ENCODE data around the gene BRIX1.
"Not testable (repeated sequence)": the region's sequence is repeated elsewhere in the genome, so short reads cannot be mapped to it uniquely, and the experiment has no call there.

Gene BRIX1

DNA sequence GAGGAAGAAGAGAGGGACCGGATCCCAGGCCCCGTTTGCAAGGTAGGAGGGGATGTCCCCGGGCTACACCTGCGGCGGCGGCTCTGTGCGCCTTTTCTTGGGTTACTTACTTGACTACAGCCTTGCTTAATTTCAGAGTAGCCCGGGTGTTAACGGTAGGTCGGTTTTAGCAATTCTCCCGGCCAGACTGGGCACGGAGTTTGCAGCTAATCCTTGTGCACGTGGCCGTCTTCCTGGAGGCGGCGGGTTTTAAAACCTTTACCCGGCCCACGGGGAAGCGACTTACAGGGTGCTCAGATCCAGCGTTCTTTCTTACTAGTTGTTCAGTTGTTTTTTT, 313 bp downstream of the BRIX1 start:
- no peak for DNase-seq

DNA sequence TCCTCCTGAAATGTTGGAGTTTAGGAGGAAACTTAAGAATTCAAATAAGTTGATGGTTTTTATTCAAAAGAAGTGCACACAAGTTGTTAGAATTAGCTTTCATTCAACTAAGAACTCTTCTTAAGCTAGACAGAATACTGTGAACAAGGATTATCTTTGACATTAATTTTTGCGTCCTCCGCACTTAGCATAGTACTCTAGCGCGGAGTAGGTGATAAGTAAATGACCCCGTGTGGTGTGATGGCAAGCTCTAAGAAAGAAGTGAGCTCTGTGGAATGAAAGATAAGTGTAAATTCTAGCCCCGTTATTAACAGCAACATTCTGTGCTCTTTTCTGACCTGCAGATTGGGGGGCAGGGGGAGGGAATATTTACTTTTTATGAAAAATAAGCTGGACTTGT, 1.0 kb downstream of the BRIX1 start:
- peak; percentile 45 for DNase-seq

DNA sequence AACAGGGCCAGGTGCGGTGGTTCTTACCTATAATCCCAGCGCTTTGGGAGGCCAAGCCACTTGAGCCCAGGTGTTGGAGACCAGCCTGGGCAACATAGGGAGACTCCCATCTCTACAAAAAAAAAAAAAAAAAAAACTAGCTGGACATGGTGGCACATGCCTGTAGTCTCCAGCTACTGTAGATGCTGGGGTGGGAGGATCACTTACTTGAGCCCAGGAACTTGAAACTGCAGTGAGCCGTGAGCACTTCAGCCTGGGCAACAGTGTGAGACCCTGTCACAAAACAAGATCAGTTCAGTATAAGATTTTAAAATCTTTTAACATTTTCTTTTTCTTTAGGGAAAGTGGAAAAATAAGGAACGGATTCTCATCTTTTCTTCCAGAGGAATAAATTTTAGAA, 2.5 kb downstream of the BRIX1 start:
- no peak for DNase-seq

DNA sequence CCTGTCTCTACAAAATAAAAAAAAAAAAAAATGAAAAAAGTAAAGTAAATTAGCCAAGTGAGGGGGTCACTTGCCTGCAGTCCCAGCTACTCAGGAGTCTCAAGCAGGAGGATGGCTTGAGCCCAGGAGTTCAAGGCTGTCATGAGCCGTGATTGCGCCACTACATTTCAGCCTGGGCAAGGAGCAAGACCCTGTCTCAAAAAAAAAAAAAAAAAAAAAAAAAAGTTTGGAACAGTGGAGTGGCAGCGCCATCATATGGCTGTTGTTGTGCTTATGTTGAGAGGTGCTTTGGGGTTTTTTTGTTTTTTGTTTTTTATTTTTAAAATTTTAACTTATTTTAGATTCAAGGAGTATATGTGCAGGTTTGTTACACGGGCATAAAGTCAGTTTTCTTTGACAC, 3.6 kb downstream of the BRIX1 start:
- DNase-seq: peak; percentile 41

DNA sequence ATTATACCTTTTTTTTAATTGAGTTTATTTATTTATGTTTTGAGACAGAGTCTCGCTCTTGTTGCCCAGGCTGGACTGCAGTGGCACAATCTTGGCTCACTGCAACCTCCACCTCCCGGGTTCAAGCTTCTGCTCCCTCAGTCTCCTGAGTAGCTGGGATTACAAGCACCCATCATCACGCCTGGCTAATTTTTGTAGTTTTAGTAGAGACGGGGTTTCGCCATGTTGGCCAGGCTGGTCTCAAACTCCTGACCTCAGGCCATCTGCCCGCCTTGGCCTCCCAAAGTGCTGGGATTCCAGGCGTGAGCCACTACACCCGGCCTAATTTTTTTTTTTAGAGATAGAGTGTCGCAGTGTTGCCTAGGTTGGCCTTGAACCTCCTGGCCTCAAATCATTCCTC, 7.7 kb downstream of the BRIX1 start:
- not testable (repeated sequence) for DNase-seq

DNA sequence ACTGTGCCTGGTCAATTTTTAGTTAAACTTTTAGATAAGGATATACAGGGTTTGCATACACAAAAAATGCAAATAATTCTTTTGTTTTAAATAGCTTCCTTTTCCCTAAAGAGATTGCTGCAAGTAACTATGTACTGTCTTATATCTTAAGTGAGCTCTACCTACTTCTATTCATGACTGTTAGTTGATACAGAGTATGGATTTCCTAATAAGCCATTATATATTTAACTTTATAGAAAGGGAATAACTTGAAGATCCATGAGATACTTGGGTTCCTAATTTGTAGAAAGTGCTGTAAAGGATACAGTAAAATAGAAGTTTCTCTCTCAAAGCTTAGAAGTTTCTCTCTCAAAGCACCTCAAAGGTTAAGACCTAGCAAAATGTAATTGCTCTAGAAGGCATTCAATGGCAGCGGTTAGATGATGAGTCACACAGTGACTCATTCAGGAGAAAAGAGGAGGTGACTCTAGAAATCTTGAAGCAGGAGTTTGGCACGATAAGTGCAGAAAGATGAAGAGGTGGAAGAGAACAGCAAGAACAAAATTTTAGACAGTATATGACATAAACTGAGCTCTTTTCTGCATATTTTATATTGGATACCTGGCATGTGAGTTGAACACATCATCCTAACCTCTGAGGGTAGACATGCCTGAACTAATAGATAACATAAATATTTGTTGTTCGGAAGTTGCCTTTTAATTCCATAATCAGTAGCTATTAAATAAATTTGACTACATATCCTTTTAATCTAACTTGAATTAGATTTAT, 8.4 kb downstream of the BRIX1 start:
- peak; percentile 81 for DNase-seq

DNA sequence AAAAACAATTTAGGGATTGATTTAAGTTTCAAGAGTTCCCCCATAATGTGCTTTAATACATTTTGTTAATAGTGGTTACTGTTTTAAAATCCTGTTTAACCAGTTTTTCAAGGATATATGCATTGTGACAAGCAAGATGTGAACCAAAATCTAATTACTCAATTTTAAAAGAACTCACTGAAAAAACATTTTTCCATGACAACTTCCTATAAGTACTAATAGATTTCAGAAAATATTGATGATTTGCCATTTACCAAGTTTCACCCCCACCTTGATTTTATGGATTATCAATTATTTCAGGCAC, 8.9 kb downstream of the BRIX1 start:
- DNase-seq: no peak

DNA sequence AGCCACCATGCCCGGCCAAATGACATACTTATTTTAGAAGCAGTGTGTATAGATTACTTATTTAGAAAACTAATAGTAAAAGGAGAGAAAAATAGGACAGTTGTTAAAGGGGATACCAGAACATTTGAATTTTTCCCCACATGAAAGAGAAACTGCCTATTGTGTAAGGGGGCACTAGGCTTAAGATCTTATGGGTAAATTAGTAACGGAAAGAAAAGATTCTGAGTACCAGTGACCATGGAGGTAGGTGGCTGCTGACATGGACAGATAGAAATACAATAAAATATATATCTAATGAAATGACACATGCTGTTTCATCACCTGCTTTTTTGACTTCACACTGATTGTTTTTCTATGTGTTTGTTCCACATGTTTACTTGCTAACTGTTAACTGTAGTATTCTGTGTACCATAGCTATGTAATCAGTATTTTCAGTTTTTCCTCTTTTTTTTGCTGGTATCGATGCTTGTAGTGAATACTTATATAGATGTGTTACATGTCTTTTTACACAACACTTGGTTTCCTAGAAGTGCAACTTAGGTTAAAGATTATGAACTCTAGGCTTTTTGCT, 10.9 kb downstream of the BRIX1 start:
- DNase-seq: no peak

DNA sequence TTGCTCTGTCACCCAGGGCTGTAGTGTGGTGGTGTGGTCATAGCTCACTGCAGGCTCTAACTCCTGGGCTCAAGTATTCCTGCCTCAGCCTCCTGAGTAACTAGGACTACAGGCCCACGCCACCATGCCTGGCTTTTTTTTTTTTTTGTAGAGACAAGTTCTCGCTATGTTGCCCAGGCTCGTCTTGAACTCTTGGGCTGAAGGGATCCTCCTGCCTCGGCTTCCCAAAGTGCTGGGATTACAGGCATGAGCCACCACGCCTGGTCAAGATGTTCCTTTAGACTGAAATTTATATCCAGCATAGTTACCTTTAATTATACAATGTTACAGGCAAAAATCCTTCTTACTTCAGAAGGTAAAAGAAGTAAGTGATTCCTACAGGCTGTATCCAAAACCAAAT, 12.3 kb downstream of the BRIX1 start:
- DNase-seq: no peak

DNA sequence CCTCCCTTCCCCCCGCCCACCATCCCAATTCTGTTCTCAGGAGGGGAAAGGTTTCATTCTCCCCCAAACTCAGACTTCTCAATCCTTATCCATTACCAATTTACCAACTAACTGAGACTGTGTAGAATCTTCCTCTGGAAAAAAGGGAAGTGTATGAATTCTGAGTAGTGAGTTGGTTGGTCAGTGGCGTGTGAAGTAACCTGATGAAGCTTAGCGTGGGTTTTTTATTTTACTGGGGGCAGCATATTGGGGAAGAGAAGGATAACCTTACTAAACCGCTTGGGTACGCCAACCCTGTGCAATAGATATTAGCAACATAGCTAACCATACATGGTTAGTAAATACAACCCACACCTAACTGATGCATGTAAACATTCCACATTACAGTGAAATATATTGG, 12.8 kb downstream of the BRIX1 start:
- DNase-seq: no peak

DNA sequence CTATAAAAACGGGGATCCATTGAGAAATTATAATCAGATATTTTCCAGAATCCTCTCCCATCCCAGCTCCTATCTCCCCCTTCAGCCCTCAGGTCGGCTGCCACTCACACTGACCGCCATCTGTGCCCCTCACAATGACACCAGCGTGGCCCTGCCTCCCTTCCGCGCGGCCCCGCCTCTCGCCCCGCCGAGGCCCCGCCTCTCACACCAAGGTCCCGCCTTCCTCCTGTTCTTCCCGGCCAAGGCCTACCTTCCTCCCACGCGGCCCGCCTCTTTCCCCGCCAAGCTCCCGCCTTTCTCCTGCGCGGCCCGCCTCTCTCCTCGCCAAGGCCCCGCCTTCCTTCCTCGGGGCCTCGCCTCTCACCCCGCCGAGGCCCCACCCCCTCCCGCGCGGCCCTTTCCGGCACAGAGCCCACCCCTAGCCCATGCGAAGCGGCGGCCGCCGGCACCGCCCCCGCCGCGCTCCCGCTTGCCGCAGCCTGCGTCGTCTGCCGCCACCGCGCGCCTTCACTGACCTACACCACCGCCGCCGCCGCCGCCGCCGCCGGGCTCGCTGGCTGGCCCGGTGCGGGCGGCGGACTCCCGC, 13.7 kb downstream of the BRIX1 start, which contains the start of gene DNAJC21:
TSS of gene DNAJC21 (plus strand) at position 426 of the 586 bp plus-strand sequence. CDS start 261 bp downstream, outside the sequence.
- peak; percentile 99 for DNase-seq

DNA sequence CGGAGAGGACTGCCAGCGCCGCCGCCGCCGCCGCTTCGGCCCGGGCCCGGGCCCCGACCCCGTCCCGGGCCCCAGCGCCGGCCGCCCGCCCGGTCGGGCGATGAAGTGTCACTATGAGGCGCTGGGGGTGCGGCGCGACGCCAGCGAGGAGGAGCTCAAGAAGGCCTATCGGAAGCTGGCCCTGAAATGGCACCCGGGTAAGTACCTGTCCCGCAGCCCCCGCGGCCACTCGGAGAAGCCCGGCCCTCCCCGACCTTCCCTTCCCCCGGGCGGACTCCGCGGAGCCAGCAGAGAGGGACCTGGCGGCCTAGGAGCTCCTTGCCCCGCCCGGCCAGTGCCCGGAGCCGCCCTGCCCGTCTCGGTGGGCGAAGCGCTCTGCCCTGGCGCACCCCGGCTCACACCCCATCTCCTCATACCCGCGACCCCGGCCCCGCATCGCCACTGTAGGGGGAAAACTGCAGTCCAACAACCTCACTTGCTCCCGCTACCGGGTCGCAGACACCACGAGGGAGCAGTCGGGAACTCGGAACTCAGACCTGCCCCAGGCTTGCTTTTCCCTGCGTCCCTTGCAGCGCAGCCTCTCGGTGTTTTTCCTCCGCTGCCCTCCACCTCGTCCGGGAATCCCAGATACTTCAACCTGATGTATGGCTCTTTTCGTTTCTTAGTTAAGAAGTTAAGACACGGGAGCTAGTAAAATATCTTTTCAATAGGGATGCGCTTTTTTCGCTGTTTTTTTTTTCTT, 14.4 kb downstream of the BRIX1 start:
- DNase-seq: peak; percentile 95

DNA sequence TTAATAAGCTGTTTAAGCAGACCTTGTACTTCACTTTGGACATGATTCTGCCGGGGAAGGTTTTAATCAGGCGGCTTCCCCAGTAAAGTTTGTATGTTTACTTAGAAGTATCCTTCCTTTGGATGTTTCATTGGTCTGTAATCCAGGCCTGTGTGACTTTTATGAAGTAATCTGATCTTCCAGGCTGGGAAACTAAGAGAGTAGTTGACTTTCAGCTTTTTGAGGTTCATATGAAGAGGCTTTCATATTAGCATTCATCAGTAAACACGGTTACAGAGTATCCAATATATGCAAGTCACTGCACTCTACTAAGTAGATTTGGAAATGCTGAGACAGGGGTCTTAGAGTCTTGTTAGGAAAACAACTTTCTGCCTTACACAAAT, 14.9 kb downstream of the BRIX1 start:
- peak; percentile 30 for DNase-seq

DNA sequence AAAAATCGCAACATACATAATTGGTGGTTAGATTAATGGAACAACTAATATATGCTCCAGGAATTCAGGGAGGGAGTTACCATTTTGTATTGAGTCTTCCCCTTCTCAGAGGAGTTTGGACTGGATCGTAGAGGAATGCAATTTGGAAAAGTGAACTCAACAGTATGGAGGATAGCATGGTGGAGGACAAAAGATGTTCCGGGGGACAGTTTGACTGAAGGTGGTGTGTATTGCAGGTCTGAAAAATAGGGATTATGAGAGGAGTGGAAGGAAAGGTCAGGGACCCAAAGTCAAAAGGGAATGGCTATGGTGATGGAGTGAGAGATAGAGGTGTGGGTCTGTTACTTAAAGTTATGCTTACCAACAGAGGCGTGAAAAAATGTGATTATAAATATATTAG, 15.4 kb downstream of the BRIX1 start:
- DNase-seq: no peak

DNA sequence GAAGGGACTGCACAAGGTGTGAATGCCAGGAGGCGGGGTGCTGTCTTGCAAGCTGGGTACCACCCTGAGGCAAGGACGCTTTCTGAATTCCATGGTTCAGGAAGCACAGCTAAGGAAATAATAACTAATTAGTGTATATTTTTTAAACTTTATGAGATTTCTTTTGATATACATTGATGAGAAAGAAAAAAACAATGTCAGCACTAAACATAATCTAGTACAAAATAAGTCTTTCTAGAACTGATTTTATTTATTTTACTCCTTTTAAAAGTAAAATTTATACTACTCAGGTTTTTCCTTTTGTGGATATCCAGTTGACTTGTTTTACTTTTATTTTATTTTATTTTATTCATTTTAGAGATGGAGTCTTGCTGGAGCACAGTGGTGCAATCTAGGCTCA, 17.4 kb downstream of the BRIX1 start:
- DNase-seq: no peak

DNA sequence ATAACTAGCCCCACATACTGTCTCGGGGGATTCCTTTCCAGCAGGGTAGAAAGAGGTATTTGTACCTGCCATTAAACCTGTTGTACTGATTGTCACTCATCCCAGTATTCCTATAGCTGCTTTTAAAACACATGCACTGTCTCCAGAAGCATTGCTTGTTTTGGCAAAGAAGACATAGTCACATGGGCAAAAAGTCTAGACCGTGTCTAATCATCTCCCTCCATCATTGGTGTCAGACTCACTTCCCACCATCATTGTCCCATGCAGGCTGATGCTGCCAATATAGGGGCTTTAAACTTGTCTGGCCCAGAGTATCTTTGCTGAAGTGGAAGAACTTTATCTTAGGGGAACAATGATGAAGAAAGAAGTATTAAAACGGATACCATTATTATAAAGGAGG, 26.4 kb downstream of the BRIX1 start:
- no peak for DNase-seq

DNA sequence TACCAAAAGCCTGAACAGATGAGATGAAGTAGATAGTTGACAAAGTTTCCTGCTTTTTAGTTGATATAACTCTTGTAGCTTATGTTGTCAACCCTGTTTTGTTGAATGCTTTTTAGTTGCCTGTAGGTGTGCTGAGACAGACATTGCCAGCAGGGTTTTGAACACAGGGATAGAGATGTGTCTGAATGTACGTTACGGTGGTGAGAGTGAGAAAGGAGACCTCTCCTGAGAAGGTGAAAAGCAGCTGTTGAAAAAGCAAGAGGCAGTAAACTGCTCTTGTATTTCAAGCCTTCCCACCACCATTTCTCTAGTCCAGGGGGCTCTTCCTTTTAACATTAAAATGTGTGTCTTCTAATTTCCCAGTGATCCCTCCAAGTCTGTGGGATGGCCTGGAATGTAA, 28.5 kb downstream of the BRIX1 start:
- DNase-seq: no peak

DNA sequence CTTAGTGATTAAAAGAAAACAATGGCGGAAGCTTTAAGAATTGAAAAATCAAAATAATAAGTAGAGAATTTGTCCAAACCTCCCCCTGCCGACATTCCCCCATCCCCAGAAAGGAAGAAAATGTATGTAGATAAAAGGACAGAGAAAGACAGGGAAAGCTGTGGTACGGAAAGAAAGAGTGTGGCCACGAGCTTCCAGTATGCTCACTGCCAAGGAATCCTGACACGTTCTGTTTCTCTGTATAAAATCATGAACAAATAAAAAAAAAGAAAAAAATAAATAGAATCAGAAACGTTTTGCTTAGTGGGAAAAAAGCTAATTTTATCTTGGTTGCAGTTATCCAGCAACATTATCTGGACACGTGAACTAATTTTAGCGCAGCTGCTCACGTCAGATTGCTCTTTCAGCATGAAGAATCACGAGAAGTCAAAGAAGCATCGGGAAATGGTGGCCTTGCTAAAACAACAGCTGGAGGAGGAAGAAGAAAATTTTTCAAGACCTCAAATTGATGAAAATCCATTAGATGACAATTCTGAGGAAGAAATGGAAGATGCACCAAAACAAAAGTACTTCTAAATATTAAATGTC, 29.0 kb downstream of the BRIX1 start:
- no peak for DNase-seq

DNA sequence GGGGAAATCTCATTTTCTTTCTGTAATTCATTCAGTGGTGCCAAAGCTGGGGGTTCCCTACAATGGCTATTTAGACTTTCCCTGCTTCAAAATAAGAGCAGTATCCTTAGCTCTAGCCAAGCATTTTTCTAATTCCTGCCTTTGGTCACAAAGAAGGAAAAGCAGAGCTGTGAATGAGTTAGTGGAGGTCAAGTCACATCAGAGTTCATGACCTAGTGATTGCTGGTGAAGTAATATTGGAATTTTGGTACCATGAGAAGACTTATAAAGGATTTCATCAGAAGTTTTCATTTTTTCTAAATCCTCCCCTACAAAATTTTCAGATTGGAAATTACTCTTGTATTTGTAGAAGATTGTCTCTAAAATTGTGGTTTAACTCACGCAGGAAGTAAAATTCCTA, 41.8 kb downstream of the BRIX1 start:
- DNase-seq: no peak

DNA sequence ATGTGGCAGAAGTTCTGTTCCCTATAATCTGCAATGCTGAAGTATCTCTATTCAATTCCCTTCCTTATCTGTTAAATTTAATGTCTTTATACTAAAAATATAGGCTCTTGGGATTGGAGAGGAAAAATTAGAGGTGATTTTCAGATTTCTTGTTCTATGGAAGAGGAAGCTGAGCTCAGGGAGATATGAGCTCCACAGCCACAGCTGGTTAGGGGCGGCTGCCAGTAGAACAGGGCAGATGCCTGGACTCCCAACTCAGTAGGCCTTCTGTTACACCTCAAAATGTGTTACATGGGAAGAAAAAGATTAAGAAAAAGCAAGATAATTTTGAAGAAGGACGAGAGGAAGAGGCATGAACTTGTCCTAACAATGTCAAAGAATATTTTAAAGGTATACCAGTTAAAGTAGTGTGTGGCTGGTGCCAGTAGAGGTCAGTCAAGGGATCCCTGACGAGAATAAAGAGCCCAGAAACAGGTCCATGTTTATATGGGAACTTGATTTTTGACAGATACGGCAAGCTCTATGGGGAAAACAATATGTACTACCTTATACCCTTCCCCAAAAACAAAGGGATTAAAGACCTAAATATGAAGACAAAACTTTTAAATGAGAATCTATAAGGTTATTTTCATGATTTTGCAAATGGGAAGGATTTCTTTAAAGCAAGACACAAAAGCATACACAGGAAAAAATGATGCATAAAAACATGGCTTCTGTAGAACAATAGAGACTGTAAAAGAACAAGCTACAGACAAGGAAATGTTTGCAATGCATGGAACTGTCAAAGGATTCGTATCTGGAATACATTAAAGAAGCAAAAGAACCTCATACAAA, 42.6 kb downstream of the BRIX1 start:
- peak; percentile 66 for DNase-seq

DNA sequence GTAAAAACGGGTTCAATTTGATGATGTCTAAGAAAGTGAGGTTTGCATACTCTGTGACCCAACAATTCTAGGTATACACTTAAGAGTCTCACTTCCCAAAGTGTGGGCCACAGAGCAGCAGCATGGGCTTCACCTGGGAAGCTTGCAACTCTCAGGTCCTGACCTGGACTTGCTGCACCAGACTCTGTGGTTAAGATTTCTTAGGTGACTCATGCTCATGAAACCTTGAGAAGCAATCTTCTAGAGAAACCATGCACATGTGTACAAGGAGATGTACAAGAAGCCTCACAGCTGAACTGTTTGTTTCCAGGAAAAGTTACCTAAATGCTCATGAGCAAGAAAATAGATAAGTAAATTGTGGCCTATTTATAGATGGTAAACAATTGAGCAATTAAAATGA, 43.8 kb downstream of the BRIX1 start:
- DNase-seq: peak; percentile 7

DNA sequence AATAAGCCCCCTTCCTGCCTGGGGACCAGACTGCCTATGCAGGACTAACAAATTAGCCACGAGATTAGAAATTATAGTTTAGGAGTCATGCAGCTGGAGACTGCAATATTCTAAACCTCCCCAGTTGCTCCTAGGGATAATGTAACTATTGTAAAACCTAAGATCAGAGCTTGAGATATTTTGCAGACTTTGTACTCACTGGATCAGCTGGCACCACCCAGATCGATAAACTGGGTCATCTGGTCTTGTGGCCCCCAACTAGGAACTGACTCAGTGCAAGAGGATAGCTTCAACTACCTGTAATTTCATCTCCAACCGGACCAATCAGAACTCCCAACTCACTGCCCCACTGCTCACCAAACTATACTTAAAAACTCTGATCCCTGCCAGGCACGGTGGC, 52.0 kb downstream of the BRIX1 start:
- DNase-seq: no peak

DNA sequence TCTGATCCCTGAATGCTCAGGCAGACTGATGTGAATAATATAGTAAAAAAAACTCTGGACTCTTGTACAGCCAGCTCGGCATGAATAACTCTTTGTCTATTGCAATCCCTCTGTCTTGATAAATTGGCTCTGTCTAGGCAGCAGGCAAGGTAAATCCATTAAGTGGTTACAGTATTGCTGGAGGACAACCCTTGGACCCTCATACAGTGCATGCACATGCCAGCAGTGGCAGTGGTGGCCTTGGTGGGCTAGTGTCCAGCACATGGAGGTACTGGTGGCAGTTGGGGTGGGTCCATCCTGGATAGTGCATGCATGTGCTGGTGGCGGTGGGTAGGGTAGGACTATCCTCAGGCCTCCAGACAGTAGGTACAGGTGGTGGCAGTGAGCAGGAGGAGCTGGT, 52.7 kb downstream of the BRIX1 start:
- DNase-seq: no peak

Data from hematopoietic multipotent progenitor cell treated with erythropoietin and hydrocortisone succinate and interleukin-3 and kit ligand, for 4 days (in vitro differentiated cells).